Stimulated activated CD8-positive, alpha-beta memory T cell treated with anti-CD3 and anti-CD28 coated beads, Interleukin-7, amount 100 ng/mL, for 24 hours (primary cell): ENCODE data around the gene ZNHIT6.

Experiments
- DNase-seq: peaks from one replicate; pipeline ENCODE4 v3.0.0-alpha.2; 2020; ENCODE audit warnings: low read depth

The ZNHIT6 gene

DNA sequence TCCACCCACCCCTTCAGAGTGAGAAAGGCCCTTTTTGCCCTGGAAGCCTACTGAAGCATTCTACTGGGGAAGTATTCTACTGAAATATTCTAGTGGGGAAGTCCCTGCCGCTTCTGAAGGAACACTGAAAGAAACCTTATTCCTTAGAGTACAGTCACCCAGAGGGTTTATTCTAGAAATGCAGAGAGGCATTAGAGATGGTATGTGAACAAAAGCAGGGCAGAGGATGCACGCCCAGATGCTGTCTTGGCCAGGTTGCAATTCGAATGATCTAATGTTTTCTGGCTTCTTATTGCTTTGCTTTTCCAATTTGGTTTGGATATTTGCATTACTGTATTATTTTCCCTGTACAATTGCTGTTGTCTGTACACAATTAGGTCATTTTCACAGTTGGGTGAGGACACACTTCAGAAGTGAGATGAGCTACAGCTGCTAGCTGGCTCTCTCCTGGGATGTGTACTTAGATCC, 90.6 kb downstream of the ZNHIT6 start:
- DNase-seq, result no peak

DNA sequence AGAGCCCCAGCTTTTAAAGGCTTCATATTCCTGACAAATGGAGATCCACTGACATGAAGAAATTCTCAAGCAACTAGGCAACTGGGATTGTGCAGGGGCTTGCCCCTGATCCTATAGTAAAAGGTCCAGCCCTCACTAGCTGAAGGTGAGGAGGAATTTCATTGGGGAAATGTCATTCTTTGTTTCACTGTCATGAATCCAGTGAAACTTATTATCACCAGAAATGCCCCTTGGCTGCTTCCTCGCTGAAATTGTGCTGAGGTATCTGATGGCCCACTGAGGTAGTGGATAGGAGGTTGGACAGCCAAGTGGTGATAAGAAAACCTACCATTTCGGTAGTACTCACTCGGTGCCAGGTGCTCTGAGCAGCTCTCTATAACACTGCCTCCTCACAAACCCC, 91.5 kb downstream of the ZNHIT6 start:
- DNase-seq, result no peak

DNA sequence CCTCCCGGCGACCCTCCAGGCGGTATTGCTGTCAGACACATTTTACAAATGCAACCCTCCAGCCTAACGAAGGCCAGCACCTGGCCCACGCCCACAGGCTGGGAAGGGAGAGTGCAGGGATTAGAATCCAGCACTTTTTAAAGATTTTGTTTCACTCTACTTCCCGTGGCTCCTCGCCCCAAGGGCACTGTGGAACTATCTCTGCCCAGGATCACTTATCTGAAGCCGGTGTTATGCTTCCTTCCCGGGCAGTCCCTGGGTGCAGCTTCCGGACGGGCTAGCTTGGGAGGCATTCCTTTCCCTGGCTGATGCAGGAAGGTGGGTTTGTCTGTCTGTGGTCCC, 91.9 kb downstream of the ZNHIT6 start:
- DNase-seq, result no peak

DNA sequence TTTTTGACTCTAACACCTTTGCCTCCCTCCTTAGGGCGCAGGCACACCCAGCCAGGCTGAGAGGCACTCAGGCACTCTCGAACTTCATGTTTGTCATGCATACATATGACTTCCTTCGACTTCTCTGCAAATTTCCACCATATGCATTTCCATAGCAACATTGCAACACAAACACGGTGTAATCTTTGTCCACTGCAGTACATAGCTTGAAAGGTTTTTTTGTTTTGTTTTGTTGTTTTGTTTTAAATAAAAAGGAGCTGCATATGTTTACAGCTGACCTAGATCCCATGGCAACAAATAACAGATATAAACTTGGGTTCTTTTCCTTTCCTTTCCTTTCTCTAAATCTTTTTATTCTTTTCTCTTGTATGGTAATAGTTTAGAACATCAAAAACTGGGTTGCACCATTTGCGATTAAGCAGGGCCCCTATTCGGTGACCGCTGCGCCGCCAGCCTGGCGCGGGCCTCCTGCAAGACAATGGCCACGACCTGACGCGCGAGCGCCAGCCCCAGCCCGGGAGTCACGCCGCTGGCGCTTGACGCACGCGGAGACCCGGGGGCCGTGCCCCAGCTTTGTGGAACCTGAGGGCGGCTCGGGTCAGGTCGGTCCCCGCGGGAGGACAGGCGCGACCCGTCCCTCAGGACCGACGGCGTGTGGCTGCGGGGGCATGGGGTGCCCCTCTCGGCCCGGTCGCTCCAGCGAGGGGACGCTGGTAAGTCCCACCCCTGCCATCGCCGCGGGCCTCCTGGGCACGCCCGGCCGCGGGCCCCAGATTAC, 92.5 kb downstream of the ZNHIT6 start:
- DNase-seq, result no peak

DNA sequence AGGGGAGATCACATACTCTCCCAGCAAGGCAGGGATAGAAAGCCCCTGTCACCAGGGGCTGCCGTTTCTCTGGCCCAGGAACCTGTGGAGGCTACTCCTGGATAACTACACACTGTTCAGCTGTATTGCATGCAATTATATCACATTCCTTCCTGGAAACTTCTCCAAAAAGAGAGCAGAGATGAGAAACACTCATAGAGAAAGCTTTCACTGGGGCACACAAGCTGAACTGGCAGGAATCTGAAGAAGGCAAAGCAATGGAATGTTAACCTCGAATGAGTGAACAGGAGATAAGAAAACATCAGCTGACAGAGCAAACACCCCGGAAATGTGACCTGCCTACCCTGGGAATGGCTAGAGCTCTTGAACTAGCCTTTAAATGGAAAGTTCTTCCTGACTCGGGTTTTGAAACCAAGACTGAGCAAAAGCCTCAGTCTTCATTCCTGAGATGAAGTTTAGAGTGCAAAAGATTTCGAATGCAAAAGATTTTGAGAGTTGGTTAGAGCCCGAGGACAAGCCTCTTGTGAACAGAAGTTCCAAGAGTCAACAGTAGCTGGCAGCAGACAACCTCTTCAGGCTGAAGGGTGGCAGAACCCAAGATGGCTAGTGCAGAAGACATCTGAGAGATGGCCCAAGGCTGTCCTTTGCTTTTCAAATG, 95.4 kb downstream of the ZNHIT6 start:
- no peak for DNase-seq

GRCh38 chr1:85611856-85612255, 96.4 kb downstream of the ZNHIT6 start:
- DNase-seq, result no peak

GRCh38 chr1:85611425-85611824, 96.8 kb downstream of the ZNHIT6 start:
- no peak for DNase-seq

- DNase-seq, result no peak
These were observed 98.3 kb downstream of the ZNHIT6 start for GRCh38 chr1:85609976-85610375.

DNA sequence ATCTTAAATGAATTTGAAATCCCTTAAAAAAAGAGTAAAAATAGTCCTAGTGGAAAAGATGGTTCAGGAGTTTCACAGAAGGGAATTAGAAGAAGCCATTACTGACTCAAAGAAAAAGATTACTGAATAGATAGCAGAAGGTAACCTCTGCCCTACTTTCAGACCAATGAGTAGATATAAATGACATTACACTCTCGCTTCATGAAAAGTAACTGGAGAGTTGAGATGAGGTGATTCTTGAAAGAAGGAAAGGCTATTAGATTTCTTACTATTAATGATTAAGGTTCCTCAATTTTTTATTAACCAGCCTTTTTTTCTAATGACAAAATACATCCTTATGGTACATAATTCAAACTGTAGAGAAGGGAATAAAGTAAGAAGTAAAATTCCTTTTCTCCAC, 99.4 kb downstream of the ZNHIT6 start:
- no peak for DNase-seq

DNA sequence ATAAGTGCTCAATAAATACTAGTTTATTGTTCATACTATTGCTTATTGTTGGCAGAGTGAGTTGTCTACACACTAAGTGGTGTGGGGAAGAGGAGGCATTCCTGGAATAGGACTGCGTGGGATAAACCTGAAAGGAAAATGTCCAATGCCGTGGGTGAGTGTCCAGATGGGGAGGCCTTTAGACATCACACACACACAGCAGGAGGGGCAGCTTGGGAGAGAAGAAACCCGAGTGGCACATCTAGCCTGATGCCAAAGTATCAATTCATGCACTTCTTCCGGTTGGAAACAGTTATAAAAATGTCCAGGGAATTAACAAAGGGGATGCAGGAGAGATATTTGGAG, 100.3 kb downstream of the ZNHIT6 start:
- DNase-seq, result no peak

- no peak for DNase-seq
These were observed 100.9 kb downstream of the ZNHIT6 start for GRCh38 chr1:85607126-85607920.

DNA sequence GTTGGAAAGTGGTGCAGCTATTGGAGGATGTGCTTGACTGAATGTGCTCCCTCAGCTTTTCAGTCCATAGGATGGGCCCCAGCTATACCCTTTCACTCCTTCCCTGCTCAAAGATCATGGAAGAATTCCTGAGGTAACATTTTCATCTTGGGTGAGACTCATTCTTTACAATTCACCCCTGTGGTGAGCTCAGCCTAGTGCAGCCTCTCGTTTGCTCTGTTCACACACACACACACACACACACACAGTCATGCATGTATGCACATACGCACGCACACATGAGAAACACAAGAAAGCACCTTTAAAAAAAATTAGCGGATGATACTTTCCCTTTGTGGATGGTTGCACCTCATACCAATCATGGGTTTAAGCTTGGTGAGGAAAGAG, 101.8 kb downstream of the ZNHIT6 start:
- no peak for DNase-seq

DNA sequence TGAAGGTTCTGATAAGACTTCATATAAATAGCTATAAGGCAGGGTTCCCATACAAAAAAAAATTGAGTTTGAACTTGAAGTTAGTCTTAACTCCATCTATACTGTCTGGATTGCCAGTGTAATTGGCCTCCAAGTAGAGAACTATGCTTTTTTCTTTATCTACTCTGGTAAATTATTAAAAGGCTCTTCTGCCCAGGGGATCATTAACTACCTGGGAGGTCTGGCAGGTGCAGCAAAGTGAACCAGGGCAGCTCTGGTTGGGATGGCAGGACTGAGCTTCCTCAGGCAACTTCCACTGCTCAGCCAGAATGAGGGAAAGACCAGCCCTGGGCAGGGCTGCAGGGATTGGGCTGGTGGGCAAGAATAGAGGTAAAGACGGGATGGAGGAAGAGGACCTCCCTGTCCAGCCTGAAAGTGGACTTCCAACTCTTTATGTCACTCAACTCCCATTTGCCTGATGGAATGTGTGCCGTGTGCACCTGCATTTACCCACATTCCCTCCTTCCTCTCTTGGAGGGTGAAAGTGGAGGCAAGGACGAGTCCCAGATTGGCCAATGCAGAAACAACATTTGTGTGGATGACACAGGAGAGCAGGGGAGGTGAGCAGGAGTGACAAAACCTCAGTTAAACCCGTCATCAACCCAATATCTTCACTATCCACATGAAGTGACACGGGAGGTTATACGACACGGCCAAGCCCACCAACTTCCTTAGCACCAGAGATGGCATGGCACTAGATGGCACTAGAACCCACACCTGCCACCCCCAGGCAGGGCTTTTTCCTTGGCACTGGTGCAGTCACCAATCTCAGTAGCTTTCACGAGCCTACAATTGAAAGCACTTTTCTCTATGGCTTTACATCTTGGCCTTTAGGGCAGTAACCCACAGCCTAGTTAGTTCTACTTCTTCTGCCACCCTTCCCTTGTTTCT, 102.5 kb downstream of the ZNHIT6 start:
- no peak for DNase-seq

- DNase-seq, result no peak
These were observed 103.8 kb downstream of the ZNHIT6 start for GRCh38 chr1:85604298-85604997.

DNA sequence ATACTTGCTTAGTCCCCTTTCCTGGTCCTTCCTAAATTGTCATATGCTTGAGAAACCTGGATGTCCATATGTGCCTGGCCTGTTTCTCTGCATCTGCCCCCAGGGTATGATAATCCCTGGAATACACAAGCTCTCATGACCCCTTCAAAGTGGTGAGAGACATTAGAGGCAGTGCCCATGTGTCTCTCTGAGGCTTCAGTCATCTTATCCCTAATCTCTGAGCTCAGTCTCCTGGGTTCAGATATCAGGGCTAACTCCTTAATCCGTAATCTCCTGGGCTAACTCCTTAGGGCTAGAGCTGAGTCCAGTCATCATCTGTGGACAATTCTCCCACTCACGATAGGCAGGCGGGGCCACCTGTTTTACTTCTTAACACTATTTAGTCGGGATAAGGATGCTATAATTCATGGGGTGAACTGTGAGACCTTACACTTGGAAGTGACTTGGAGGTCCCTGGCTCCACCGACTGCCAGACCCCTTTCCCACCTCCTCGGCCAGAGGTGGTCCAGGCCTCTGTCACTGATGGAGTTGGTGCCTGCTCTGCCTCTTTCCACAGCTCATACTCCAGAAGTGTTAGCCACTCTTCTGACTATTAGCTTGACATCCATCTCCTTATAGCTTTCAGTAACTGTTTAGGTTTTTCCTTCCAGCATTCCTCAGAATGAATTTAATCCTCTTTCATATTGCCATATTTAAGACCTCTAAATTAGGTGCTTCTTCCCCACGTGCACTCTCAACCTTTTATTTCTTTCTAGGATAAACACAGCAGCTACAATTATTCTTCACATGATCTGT, 105.0 kb downstream of the ZNHIT6 start:
- DNase-seq, result no peak

DNA sequence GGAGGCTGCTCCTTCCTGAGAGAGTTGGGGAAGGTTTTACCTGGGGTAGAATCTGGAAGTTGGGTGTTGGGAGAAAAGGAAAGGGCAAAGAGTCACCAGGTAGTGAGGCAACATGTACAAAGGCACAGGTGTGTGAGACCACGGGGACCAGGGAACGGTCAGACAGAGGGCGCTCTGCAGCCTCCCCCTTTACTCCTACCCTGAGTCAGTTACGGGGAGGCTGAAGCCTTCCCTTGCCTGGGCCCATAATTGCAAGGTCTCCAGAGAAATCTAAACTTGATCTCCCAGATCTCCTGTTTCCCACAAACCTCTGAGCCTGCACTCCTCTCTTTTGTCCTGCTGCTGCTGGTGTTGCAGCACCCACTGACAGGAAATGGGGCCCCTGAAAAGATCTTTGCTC, 105.7 kb downstream of the ZNHIT6 start:
- DNase-seq, result no peak

DNA sequence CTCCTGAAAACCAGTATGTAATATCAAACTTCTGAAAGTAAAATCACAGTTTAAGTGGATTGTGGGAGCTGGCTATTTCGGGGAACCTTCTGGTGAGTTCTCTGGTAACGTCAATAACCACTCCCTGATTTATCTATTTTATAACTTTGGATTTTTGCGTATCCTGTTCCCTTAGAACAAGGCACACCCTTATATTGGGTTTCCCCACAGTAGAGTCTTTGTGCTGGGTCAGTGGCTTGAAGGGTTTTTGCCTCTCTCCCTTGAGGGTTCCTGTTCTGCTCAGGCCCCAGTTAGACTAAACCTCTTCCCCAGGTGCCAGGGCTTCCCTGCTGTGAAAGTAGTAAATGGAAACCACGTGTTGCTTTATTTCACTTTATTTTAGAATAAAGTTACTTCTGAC, 106.3 kb downstream of the ZNHIT6 start:
- no peak for DNase-seq

GRCh38 chr1:85599681-85600080, 108.6 kb downstream of the ZNHIT6 start:
- no peak for DNase-seq
